CD14-positive monocyte (primary cell): ENCODE measurements around the gene HMOX1. TPM values are rescaled to one million over a fixed set of nuclear protein-coding genes. Genes with fewer than 3 reads are reported as not detected.

ENCODE experiments used
- DNase-seq, 3 donors: peaks; one replicate each; pipeline ENCODE4 v3.0.0-alpha.2; 2011 to 2022
- H2AFZ ChIP-seq: 2 replicates; pipeline ENCODE4 v1.6.0; 2012; ENCODE audit warnings: mild to moderate bottlenecking, low read depth, low read length, inconsistent platforms; ENCODE audit not compliant: insufficient read depth, poor library complexity, severe bottlenecking
- H3K27ac ChIP-seq, 2 donors: 1 replicate in 1 of 2; 2 replicates in 1 of 2; pipeline ENCODE4 v1.5.1; 2012 to 2013; ENCODE audit warnings: low read length in 2 of 2, control low read depth in 1 of 2, inconsistent platforms in 1 of 2, low read depth in 1 of 2, mild to moderate bottlenecking in 1 of 2
- H3K27me3 ChIP-seq, 2 donors: one replicate each; pipeline versions ENCODE4 v1.6.0 to v1.6.1; 2011 to 2013; ENCODE audit warnings: low read length in 2 of 2; ENCODE audit not compliant: control insufficient read depth in 2 of 2, insufficient read depth in 2 of 2
- H3K36me3 ChIP-seq, 2 donors: replicated peaks in 1 of 2; 1 replicate in 1 of 2; 2 replicates in 1 of 2; pipeline versions ENCODE4 v1.5.1 to v1.6.1; 2012 to 2013; ENCODE audit warnings: low read length in 2 of 2, control low read depth in 1 of 2, inconsistent platforms in 1 of 2, mild to moderate bottlenecking in 1 of 2; ENCODE audit not compliant: insufficient read depth in 2 of 2, control insufficient read depth in 1 of 2
- H3K4me1 ChIP-seq, 2 donors: 1 replicate in 1 of 2; 2 replicates in 1 of 2; pipeline versions ENCODE4 v1.5.1 to v1.6.1; 2012 to 2013; ENCODE audit warnings: low read length in 2 of 2, control low read depth in 1 of 2, inconsistent platforms in 1 of 2, mild to moderate bottlenecking in 1 of 2, moderate library complexity in 1 of 2; ENCODE audit not compliant: insufficient read depth in 2 of 2, control insufficient read depth in 1 of 2
- H3K4me2 ChIP-seq: replicated peaks from 2 replicates; pipeline ENCODE3; 2012; ENCODE audit warnings: low read length, moderate library complexity, mild to moderate bottlenecking; ENCODE audit not compliant: poor library complexity, severe bottlenecking; ENCODE audit errors: extremely low read depth
- H3K4me3 ChIP-seq, 3 experiments: fragments of 200-600 bp in 1 of 3; sonication (generic) in 1 of 3; replicated peaks in 1 of 3; 1 replicate in 2 of 3; 2 replicates in 1 of 3; pipeline ENCODE4 v1.5.1; 2011 to 2013; ENCODE audit warnings: low read length in 3 of 3, mild to moderate bottlenecking in 3 of 3, control low read depth in 2 of 3, low read depth in 2 of 3, inconsistent platforms in 1 of 3, moderate library complexity in 1 of 3
- H3K79me2 ChIP-seq: 2 replicates; pipeline ENCODE4 v1.6.0; 2012; ENCODE audit warnings: mild to moderate bottlenecking, control low read depth, inconsistent platforms, low read length, moderate library complexity; ENCODE audit not compliant: insufficient read depth
- H3K9ac ChIP-seq: 2 replicates; pipeline ENCODE4 v1.6.0; 2017; ENCODE audit warnings: low read length, mild to moderate bottlenecking; ENCODE audit not compliant: insufficient read depth, poor library complexity, severe bottlenecking
- H3K9me3 ChIP-seq, 2 donors: replicated peaks in 1 of 2; 1 replicate in 1 of 2; 2 replicates in 1 of 2; pipeline versions ENCODE4 v1.5.1 to v1.6.1; 2012 to 2013; ENCODE audit warnings: low read length in 2 of 2, control low read depth in 1 of 2; ENCODE audit not compliant: control insufficient read depth in 1 of 2, insufficient read depth in 1 of 2
- H4K20me1 ChIP-seq: 2 replicates; pipeline ENCODE4 v1.6.0; 2012; ENCODE audit warnings: mild to moderate bottlenecking, low read length, control low read depth, moderate library complexity; ENCODE audit not compliant: insufficient read depth
- H3K27ac Mint-ChIP-seq, 7 donors: one replicate each; pipeline ENCODE4 v1.8.0; 2020; ENCODE audit warnings: mild to moderate bottlenecking in 7 of 7, mixed read lengths in 7 of 7, moderate library complexity in 6 of 7, inconsistent platforms in 2 of 7
- H3K27me3 Mint-ChIP-seq, 3 donors: one replicate each; pipeline ENCODE4 v1.8.0; 2021 to 2022; ENCODE audit warnings: low read depth in 3 of 3, mild to moderate bottlenecking in 3 of 3, mixed read lengths in 3 of 3, moderate library complexity in 3 of 3, inconsistent platforms in 1 of 3
- H3K36me3 Mint-ChIP-seq, 2 donors: one replicate each; pipeline ENCODE4 v1.8.0; 2020; ENCODE audit warnings: mixed read lengths in 2 of 2, inconsistent platforms in 1 of 2, mild to moderate bottlenecking in 1 of 2
- H3K4me1 Mint-ChIP-seq: one replicate; pipeline ENCODE4 v1.8.0; 2020; ENCODE audit warnings: mild to moderate bottlenecking, mixed read lengths
- H3K4me3 Mint-ChIP-seq, 2 donors: one replicate each; pipeline ENCODE4 v1.8.0; 2020; ENCODE audit warnings: mild to moderate bottlenecking in 2 of 2, mixed read lengths in 2 of 2, moderate library complexity in 1 of 2
- H3K9me3 Mint-ChIP-seq, 7 donors: one replicate each; pipeline ENCODE4 v1.8.0; 2020 to 2022; ENCODE audit warnings: mixed read lengths in 7 of 7, mild to moderate bottlenecking in 6 of 7, moderate library complexity in 6 of 7, inconsistent platforms in 2 of 7
- WGBS: methylation state at CpG from one replicate; pipeline ENCODE4 v1.1.5; 2013; ENCODE audit warnings: missing lambda C conversion rate; ENCODE audit not compliant: insufficient coverage; 5-methylcytosine and 5-hydroxymethylcytosine counted together
- intact Hi-C, 2 donors: fragments of 100-400 bp; cut with micrococcal nuclease; formaldehyde crosslinking; loops; one replicate each; pipeline versions ENCODE4 v1.15.0 to v1.15.1; 2023
- polyA plus RNA-seq, 3 donors: library from polyadenylated mRNA; depleted of rRNA in 1 of 3; unstranded in 2 of 3; stranded (reverse) in 1 of 3; fragments of 300-500 nt in 2 of 3; fragments of >200 nt in 1 of 3; fragmentation: Illumina TruSeq in 2 of 3; gene quantifications; 1 replicate in 2 of 3; 2 replicates in 1 of 3; pipeline ENCODE4 v1.2.3, GENCODE V29; 2012 to 2021
- TF ChIP-seq, protein P1 (sequence below): fragments of 200-600 bp; IDR thresholded peaks from one replicate; pipeline ENCODE4 v1.8.0; 2022; ENCODE audit warnings: antibody characterized with exemption, mild to moderate bottlenecking

Gene HMOX1
- polyA plus RNA-seq, 3 donors, result 180 to 233 (median 193) TPM

DNA sequence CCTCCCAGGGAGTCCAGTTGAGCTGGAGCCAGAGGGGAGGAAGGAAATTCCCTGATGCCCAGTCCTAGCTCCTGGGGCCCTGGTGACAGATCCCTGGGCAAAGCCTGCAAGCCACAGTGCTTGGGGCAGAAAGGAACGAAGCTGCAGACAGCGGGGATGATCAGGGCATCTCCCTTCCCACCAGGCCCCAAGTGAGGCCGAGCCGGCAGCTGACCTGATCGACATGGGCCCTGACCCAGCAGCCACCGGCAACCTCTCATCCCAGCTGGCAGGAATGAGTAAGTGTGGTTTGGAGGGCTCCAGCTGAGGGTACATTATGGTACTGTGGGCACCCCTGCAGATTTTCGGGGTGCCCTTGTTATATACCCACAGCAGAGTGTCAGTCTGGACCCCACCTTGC lies 47.7 kb upstream of the HMOX1 start:
- peaks cover 47% of the 10 kb centered on the region for H3K4me1 Mint-ChIP-seq
- TF ChIP-seq, protein P1, sequence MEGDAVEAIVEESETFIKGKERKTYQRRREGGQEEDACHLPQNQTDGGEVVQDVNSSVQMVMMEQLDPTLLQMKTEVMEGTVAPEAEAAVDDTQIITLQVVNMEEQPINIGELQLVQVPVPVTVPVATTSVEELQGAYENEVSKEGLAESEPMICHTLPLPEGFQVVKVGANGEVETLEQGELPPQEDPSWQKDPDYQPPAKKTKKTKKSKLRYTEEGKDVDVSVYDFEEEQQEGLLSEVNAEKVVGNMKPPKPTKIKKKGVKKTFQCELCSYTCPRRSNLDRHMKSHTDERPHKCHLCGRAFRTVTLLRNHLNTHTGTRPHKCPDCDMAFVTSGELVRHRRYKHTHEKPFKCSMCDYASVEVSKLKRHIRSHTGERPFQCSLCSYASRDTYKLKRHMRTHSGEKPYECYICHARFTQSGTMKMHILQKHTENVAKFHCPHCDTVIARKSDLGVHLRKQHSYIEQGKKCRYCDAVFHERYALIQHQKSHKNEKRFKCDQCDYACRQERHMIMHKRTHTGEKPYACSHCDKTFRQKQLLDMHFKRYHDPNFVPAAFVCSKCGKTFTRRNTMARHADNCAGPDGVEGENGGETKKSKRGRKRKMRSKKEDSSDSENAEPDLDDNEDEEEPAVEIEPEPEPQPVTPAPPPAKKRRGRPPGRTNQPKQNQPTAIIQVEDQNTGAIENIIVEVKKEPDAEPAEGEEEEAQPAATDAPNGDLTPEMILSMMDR, result no peak
- DNase-seq, result no peak
- H3K27ac Mint-ChIP-seq, result peak overlapping the region in 2 of 7 donors; percentile 10 to 46
- H3K4me3 Mint-ChIP-seq, result no peak overlapping the region
- Histone ChIP-seq H3K36me3 (peaks cover 68 to 76% of the 10 kb centered on the region in 2 donors), H3K79me2 (peaks cover 4% of the 10 kb centered on the region), H3K9ac (no peak overlapping the region), H3K27me3 (no peaks in the 10 kb centered on the region), H4K20me1 (peaks cover 29% of the 10 kb centered on the region), H3K9me3 (no peaks in the 10 kb centered on the region), H3K27ac (peak overlapping the region in 1 of 2 donors; percentile 17), H3K4me1 (peaks cover 35% of the 10 kb centered on the region in 2 donors), H3K4me2 (no peak overlapping the region), H3K4me3 (no peak overlapping the region), H2AFZ (no peak overlapping the region)
- H3K9me3 Mint-ChIP-seq, result no peaks in the 10 kb centered on the region
- peaks cover 0 to 3% (median 1%) of the 10 kb centered on the region in 3 donors for H3K27me3 Mint-ChIP-seq
- intact Hi-C loops, result loop anchor here in 1 of 2 donors (5.0 kb wide), 1 partner anchor 36 kb away; the partner anchor contains the start of gene TOM1
- 96% methylated on average over 2 of the region's 7 CpGs for WGBS
- peaks cover 87 to 99% of the 10 kb centered on the region in 2 donors for H3K36me3 Mint-ChIP-seq

DNA sequence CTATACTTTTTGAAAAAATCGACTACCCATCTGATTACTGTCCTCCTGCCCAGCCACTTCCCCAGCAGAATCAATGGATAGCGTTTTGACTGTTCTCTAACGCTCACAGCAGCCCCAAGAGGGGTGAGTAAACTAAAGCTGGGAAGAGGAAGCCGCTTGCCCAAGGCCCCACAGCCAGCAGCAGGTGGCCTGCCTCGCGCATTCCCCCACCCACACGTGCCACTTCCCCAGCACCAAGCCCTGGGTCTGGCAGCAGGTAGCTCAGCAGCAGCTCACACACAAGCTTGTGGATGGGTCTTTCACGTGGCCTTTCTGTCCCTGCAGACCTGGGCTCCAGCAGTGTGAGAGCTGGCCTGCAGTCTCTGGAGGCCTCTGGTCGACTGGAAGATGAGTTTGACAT lies 46.9 kb upstream of the HMOX1 start:
- TF ChIP-seq, protein P1, result no peak
- Mint-ChIP-seq H3K27me3 (peaks cover 0 to 3% (median 1%) of the 10 kb centered on the region in 3 donors), H3K4me1 (peaks cover 39% of the 10 kb centered on the region), H3K9me3 (no peaks in the 10 kb centered on the region), H3K36me3 (peaks cover 84 to 99% of the 10 kb centered on the region in 2 donors), H3K27ac (peak overlapping the region in 4 of 7 donors; percentile 63 to 87 (median 78)), H3K4me3 (peak overlapping the region in 1 of 2 donors; percentile 41)
- Histone ChIP-seq H3K79me2 (no peaks in the 10 kb centered on the region), H2AFZ (no peak overlapping the region), H3K9ac (no peak overlapping the region), H3K27me3 (no peaks in the 10 kb centered on the region), H3K27ac (peak overlapping the region in 1 of 2 donors; percentile 17), H3K9me3 (no peaks in the 10 kb centered on the region), H3K4me1 (peaks cover 27 to 28% of the 10 kb centered on the region in 2 donors), H3K4me2 (no peak overlapping the region), H3K4me3 (no peak overlapping the region), H3K36me3 (peaks cover 75 to 82% of the 10 kb centered on the region in 2 donors), H4K20me1 (peaks cover 34% of the 10 kb centered on the region)
- no peak for DNase-seq
- WGBS, result 15% methylated on average over 6 of the region's 9 CpGs
- intact Hi-C loops, result loop anchor here in 1 of 2 donors (5.0 kb wide), 1 partner anchor 37 kb away; the partner anchor contains the start of gene TOM1
